ENCODE measurements around the gene ITGB6.

ITGB6 gene

GRCh38 chr2:160228141-160228917 is 28.3 kb upstream of the ITGB6 start:
- TF ChIP-seq CTCF (IDR thresholded peaks at IDR 0.05; ENCODE audit: low read depth, low read length): no peak

GRCh38 chr2:160227293-160227915 is 27.3 kb upstream of the ITGB6 start:
- Histone ChIP-seq H3K27ac (no peak overlapping the region), H3K9me3 (ENCODE audit: severe bottlenecking) (no peaks in the 10 kb centered on the region), H3K27me3 (ENCODE audit: insufficient read depth, low read depth, severe bottlenecking) (no peaks in the 10 kb centered on the region), H3K36me3 (no peaks in the 10 kb centered on the region), H3K4me3 (ENCODE audit: low read depth, low read length) (no peak overlapping the region)
- no peak for DNase-seq
- TF ChIP-seq CTCF (IDR thresholded peaks at IDR 0.05; ENCODE audit: low read depth, low read length): no peak

More at GRCh38 chr2:160228141-160228917, 28.3 kb upstream of the ITGB6 start:
- H3K27ac ChIP-seq: no peak overlapping the region
- H3K27me3 ChIP-seq (ENCODE audit: insufficient read depth, low read depth, severe bottlenecking): no peaks in the 10 kb centered on the region
- H3K9me3 ChIP-seq (ENCODE audit: severe bottlenecking): no peaks in the 10 kb centered on the region
- no peaks in the 10 kb centered on the region for H3K36me3 ChIP-seq
- no peak overlapping the region for H3K4me3 ChIP-seq (ENCODE audit: low read depth, low read length)
- DNase-seq: no peak

- TF ChIP-seq CTCF (IDR thresholded peaks at IDR 0.05; ENCODE audit: low read depth, low read length): no peak
- Histone ChIP-seq H3K27me3 (ENCODE audit: insufficient read depth, low read depth, severe bottlenecking) (no peaks in the 10 kb centered on the region), H3K36me3 (no peaks in the 10 kb centered on the region), H3K9me3 (ENCODE audit: severe bottlenecking) (no peaks in the 10 kb centered on the region), H3K4me3 (ENCODE audit: low read depth, low read length) (no peak overlapping the region), H3K27ac (no peak overlapping the region)
- DNase-seq: no peak
These were observed 26.3 kb upstream of the ITGB6 start for GRCh38 chr2:160226367-160226766.

GRCh38 chr2:160225722-160226121 is 25.6 kb upstream of the ITGB6 start:
- no peaks in the 10 kb centered on the region for H3K27me3 ChIP-seq (ENCODE audit: insufficient read depth, low read depth, severe bottlenecking)
- no peaks in the 10 kb centered on the region for H3K36me3 ChIP-seq
- H3K27ac ChIP-seq: no peak overlapping the region
- TF ChIP-seq CTCF (IDR thresholded peaks at IDR 0.05; ENCODE audit: low read depth, low read length): no peak
- H3K9me3 ChIP-seq (ENCODE audit: severe bottlenecking): no peaks in the 10 kb centered on the region
- no peak for DNase-seq
- no peak overlapping the region for H3K4me3 ChIP-seq (ENCODE audit: low read depth, low read length)

- no peaks in the 10 kb centered on the region for H3K27me3 ChIP-seq (ENCODE audit: insufficient read depth, low read depth, severe bottlenecking)
- no peak for TF ChIP-seq CTCF (IDR thresholded peaks at IDR 0.05; ENCODE audit: low read depth, low read length)
- H3K36me3 ChIP-seq: no peaks in the 10 kb centered on the region
- DNase-seq: no peak
- no peak overlapping the region for H3K27ac ChIP-seq
- H3K9me3 ChIP-seq (ENCODE audit: severe bottlenecking): no peaks in the 10 kb centered on the region
- H3K4me3 ChIP-seq (ENCODE audit: low read depth, low read length): no peak overlapping the region
These were observed 24.4 kb upstream of the ITGB6 start for GRCh38 chr2:160224507-160224906.

Data from WERI-Rb-1 (cell line).